ENCODE results near the gene ARHGAP22. TPM values are rescaled to one million over a fixed set of nuclear protein-coding genes. Genes with fewer than 3 reads are reported as not detected.

Gene ARHGAP22
- total and polyA plus RNA-seq, 2 experiments from 2014 or later: 4.8 to 10.7 TPM

DNA sequence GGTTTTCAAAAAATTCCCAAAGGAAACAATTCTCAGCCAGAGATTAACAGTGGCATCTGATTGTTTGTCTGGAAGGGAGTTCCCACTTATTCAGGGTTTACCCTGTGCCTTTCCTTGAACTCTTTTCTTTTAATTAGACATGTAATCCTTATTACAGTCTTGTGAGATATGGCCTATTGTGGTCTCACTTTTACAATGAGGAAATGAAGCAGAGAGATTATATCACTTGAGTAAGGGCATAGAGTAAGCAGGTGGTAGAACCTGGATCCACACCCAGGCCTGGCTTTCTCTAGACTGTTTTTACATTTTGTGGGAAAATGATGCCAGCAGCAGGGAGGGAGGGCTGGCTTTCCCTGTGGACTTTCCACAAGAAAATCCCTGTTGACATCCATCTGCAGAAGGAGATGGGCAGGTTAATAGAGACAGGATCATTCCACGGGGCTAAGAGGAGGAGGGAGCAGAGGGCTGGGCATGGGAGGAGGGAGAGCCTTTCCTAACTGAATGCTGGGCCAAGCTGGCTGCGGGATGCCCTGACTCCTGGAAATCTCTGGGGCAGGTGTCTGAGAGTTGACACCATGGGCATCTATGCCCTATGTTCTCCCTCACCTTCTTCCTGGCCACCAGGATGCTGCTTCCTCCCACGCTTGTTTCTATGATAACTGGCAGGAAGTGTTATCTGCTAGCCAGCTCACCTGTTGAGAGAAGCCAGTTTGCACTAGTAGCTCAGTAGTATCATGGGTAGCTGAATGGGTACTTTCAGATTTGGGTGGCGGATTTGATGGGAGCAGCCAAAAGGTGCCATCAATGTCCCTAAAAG is 28.7 kb upstream of the ARHGAP22 start:
- Mint-ChIP-seq H3K4me1 (no peaks in the 10 kb centered on the region; the same call in 2 of the 3 replicates), H3K9me3 (no peaks in the 10 kb centered on the region; the same call in 2 of the 3 replicates), H3K27me3 (ENCODE audit: insufficient read depth, low read depth, poor library complexity) (peaks cover 3% of the 10 kb centered on the region), H3K27ac (no peak overlapping the region), H3K4me3 (no peak overlapping the region), H3K36me3 (ENCODE audit: low read depth) (no peaks in the 10 kb centered on the region)
- Histone ChIP-seq H3K4me1 (ENCODE audit: insufficient read depth) (no peaks in the 10 kb centered on the region), H2AFZ (no peak overlapping the region), H3K4me3 (no peak overlapping the region), H3F3A (replicated peaks; ENCODE audit: low read depth) (no peaks in the 10 kb centered on the region), H3K27ac (ENCODE audit: low read depth) (no peak overlapping the region), H3K79me2 (replicated peaks; ENCODE audit: insufficient read depth) (no peaks in the 10 kb centered on the region), H3K4me2 (no peak overlapping the region), H4K20me1 (replicated peaks; ENCODE audit: insufficient read depth) (no peaks in the 10 kb centered on the region), H3K9me2 (ENCODE audit: insufficient read depth) (0 out of 2 replicates have a peak, but pooled peaks cover under 1% of the 10 kb centered on the region), H3K36me3 (ENCODE audit: insufficient read depth) (no peaks in the 10 kb centered on the region), H3K27me3 (ENCODE audit: insufficient read depth) (no peaks in the 10 kb centered on the region)
- ATAC-seq (no peak), DNase-seq (ENCODE audit: low spot score) (no peak)
- TF ChIP-seq EZH2 (IDR thresholded peaks at IDR 0.05; ENCODE audit: low read depth, unreplicated experiment) (no peak), CREB1 (CRISPR knock-in tag; IDR thresholded peaks at IDR 0.05; ENCODE audit: low read depth) (no peak), EZH2phosphoT487 (IDR thresholded peaks at IDR 0.05; ENCODE audit: unreplicated experiment) (no peak)
- TF ChIP-seq, protein P1, sequence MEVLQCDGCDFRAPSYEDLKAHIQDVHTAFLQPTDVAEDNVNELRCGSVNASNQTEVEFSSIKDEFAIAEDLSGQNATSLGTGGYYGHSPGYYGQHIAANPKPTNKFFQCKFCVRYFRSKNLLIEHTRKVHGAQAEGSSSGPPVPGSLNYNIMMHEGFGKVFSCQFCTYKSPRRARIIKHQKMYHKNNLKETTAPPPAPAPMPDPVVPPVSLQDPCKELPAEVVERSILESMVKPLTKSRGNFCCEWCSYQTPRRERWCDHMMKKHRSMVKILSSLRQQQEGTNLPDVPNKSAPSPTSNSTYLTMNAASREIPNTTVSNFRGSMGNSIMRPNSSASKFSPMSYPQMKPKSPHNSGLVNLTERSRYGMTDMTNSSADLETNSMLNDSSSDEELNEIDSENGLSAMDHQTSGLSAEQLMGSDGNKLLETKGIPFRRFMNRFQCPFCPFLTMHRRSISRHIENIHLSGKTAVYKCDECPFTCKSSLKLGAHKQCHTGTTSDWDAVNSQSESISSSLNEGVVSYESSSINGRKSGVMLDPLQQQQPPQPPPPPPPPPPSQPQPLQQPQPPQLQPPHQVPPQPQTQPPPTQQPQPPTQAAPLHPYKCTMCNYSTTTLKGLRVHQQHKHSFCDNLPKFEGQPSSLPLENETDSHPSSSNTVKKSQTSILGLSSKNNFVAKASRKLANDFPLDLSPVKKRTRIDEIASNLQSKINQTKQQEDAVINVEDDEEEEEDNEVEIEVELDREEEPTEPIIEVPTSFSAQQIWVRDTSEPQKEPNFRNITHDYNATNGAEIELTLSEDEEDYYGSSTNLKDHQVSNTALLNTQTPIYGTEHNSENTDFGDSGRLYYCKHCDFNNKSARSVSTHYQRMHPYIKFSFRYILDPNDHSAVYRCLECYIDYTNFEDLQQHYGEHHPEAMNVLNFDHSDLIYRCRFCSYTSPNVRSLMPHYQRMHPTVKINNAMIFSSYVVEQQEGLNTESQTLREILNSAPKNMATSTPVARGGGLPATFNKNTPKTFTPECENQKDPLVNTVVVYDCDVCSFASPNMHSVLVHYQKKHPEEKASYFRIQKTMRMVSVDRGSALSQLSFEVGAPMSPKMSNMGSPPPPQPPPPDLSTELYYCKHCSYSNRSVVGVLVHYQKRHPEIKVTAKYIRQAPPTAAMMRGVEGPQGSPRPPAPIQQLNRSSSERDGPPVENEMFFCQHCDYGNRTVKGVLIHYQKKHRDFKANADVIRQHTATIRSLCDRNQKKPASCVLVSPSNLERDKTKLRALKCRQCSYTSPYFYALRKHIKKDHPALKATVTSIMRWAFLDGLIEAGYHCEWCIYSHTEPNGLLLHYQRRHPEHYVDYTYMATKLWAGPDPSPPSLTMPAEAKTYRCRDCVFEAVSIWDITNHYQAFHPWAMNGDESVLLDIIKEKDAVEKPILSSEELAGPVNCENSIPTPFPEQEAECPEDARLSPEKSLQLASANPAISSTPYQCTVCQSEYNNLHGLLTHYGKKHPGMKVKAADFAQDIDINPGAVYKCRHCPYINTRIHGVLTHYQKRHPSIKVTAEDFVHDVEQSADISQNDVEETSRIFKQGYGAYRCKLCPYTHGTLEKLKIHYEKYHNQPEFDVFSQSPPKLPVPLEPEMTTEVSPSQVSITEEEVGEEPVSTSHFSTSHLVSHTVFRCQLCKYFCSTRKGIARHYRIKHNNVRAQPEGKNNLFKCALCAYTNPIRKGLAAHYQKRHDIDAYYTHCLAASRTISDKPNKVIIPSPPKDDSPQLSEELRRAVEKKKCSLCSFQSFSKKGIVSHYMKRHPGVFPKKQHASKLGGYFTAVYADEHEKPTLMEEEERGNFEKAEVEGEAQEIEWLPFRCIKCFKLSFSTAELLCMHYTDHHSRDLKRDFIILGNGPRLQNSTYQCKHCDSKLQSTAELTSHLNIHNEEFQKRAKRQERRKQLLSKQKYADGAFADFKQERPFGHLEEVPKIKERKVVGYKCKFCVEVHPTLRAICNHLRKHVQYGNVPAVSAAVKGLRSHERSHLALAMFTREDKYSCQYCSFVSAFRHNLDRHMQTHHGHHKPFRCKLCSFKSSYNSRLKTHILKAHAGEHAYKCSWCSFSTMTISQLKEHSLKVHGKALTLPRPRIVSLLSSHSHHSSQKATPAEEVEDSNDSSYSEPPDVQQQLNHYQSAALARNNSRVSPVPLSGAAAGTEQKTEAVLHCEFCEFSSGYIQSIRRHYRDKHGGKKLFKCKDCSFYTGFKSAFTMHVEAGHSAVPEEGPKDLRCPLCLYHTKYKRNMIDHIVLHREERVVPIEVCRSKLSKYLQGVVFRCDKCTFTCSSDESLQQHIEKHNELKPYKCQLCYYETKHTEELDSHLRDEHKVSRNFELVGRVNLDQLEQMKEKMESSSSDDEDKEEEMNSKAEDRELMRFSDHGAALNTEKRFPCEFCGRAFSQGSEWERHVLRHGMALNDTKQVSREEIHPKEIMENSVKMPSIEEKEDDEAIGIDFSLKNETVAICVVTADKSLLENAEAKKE (CRISPR knock-in tag; IDR thresholded peaks at IDR 0.05): no peak

DNA sequence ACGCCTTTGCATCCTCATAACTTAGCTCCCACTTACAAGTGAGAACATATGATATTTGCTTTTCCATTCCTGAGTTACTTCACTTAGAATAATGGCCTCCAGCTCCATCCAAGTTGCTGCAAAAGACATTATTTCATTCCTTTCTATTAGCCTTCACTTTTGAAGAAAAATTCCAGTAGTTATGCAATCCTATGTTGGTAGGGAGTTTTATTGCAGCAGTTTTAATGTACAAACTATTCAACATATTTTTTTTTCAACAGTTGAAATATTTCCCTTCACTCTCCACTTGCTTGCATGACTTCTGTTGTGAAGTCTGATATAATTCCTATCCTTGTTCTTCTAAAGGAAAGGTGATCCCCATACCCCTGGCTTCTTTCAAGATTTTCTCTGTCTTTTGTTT is 27.3 kb upstream of the ARHGAP22 start:
- Mint-ChIP-seq H3K4me1 (peaks cover under 1% of the 10 kb centered on the region; the same call in 2 of the 3 replicates), H3K4me3 (no peak overlapping the region), H3K27ac (no peak overlapping the region)

More for the DNA sequence above, 27.3 kb upstream of the ARHGAP22 start:
- Mint-ChIP-seq H3K9me3 (no peaks in the 10 kb centered on the region), H3K36me3 (ENCODE audit: low read depth) (no peaks in the 10 kb centered on the region), H3K27me3 (ENCODE audit: insufficient read depth, low read depth, poor library complexity) (no peaks in the 10 kb centered on the region)
- TF ChIP-seq CREB1 (CRISPR knock-in tag; IDR thresholded peaks at IDR 0.05; ENCODE audit: low read depth) (no peak), NANOG (IDR thresholded peaks at IDR 0.05; ENCODE audit: borderline replicate concordance) (no peak), EZH2phosphoT487 (IDR thresholded peaks at IDR 0.05; ENCODE audit: unreplicated experiment) (no peak), EZH2 (IDR thresholded peaks at IDR 0.05; ENCODE audit: low read depth, unreplicated experiment) (no peak), ZNF331 (CRISPR knock-in tag; IDR thresholded peaks at IDR 0.05; ENCODE audit: low read depth) (no peak), JUNB (IDR thresholded peaks at IDR 0.05; ENCODE audit: unreplicated experiment) (no peak)
- Histone ChIP-seq H3K4me2 (no peak overlapping the region), H3K27ac (ENCODE audit: low read depth) (no peak overlapping the region), H3K27me3 (ENCODE audit: insufficient read depth) (no peaks in the 10 kb centered on the region), H3K79me2 (replicated peaks; ENCODE audit: insufficient read depth) (no peaks in the 10 kb centered on the region), H3K4me1 (ENCODE audit: insufficient read depth) (no peaks in the 10 kb centered on the region), H4K20me1 (replicated peaks; ENCODE audit: insufficient read depth) (no peaks in the 10 kb centered on the region), H3K36me3 (ENCODE audit: insufficient read depth) (no peaks in the 10 kb centered on the region), H2AFZ (no peak overlapping the region), H3K9me2 (ENCODE audit: insufficient read depth) (0 out of 2 replicates have a peak, but pooled peaks cover 3% of the 10 kb centered on the region), H3F3A (replicated peaks; ENCODE audit: low read depth) (no peaks in the 10 kb centered on the region), H3K4me3 (no peak overlapping the region)
- DNase-seq (ENCODE audit: low spot score): no peak
- no peak for ATAC-seq

All from GM23338 (cell line).